ENCODE data around the gene PLSCR4. TPM values are rescaled to one million over a fixed set of nuclear protein-coding genes. Genes with fewer than 3 reads are reported as not detected.

Gene PLSCR4
- total RNA-seq, 3 donors from 2014 or later, result 62.2 to 85.5 (median 70.5) TPM

DNA sequence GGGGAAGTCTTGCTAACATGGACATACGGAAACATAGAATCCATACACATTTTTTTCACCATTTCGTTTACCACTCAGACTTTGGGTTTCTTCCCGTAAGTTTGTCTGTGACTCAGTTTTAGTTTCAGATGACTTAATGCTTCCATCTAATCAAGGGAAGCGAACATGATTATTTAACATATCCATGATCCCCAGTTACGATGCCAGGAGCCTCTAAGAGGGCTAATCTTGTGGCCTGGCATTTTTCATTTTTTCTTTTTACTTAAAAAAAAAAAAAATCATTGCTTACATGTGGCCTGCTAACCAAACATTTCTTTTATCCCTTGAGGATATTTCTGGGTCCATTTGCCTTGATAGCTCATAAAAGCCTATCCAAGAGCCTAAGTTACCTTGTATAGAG is 69.7 kb downstream of the PLSCR4 start:
- Histone ChIP-seq H3K27me3 (no peaks in the 10 kb centered on the region), H3K9me3 (no peaks in the 10 kb centered on the region), H3K36me3 (no peaks in the 10 kb centered on the region), H3K4me1 (no peaks in the 10 kb centered on the region), H3K4me3 (no peak overlapping the region), H3K27ac (no peak overlapping the region)
- TF ChIP-seq POLR2A (IDR thresholded peaks at IDR 0.05) (no peak), POLR2AphosphoS5 (IDR thresholded peaks at IDR 0.05) (no peak), CTCF (IDR thresholded peaks at IDR 0.05) (no peak)
- DNase-seq (ENCODE audit: low spot score in 2 of 2), result no peak
- intact Hi-C loops (cut with DNase I; ENCODE audit: low total_unique reads), result no loop called here

DNA sequence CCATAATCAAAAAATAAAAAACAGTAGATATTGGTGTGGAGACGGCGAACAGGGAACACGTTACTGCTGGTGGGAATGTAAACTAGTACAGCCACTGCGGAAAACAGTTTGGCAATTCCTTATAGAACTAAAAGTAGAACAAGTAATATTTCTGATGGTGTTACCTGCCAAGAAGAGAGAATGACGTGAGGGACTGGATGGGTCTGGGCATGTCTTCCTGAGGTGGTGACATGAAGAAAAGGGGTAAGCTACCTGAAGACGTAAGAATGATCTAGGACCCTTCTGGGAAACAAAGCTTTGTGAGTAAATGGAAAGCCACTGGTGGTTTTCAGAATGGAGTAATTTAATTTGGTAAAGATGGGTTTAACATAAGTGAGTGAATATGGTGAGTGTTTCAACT is 70.5 kb downstream of the PLSCR4 start:
- Histone ChIP-seq H3K4me3 (no peak overlapping the region), H3K27ac (no peak overlapping the region), H3K9me3 (no peaks in the 10 kb centered on the region), H3K27me3 (no peaks in the 10 kb centered on the region), H3K36me3 (no peaks in the 10 kb centered on the region), H3K4me1 (no peaks in the 10 kb centered on the region)
- no peak for DNase-seq (ENCODE audit: low spot score in 2 of 2)
- intact Hi-C loops (cut with DNase I; ENCODE audit: low total_unique reads), result no loop called here
- TF ChIP-seq CTCF (IDR thresholded peaks at IDR 0.05) (no peak), POLR2A (IDR thresholded peaks at IDR 0.05) (no peak), POLR2AphosphoS5 (IDR thresholded peaks at IDR 0.05) (no peak)

GRCh38 chr3:146178006-146178689 is 72.8 kb downstream of the PLSCR4 start:
- Histone ChIP-seq H3K4me3 (no peak overlapping the region), H3K4me1 (no peaks in the 10 kb centered on the region), H3K9me3 (no peaks in the 10 kb centered on the region), H3K27me3 (no peaks in the 10 kb centered on the region), H3K27ac (no peak overlapping the region), H3K36me3 (no peaks in the 10 kb centered on the region)
- DNase-seq (ENCODE audit: low spot score in 2 of 2), result no peak
- intact Hi-C loops (cut with DNase I; ENCODE audit: low total_unique reads), result no loop called here
- TF ChIP-seq CTCF (IDR thresholded peaks at IDR 0.05) (no peak), POLR2AphosphoS5 (IDR thresholded peaks at IDR 0.05) (no peak), POLR2A (IDR thresholded peaks at IDR 0.05) (no peak)

GRCh38 chr3:146177519-146177918 is 73.4 kb downstream of the PLSCR4 start:
- no peaks in the 10 kb centered on the region for H3K9me3 ChIP-seq
- no peak overlapping the region for H3K4me3 ChIP-seq
- TF ChIP-seq CTCF (IDR thresholded peaks at IDR 0.05), result no peak
- TF ChIP-seq POLR2A (IDR thresholded peaks at IDR 0.05), result no peak
- no peaks in the 10 kb centered on the region for H3K4me1 ChIP-seq
- intact Hi-C loops (cut with DNase I; ENCODE audit: low total_unique reads), result no loop called here
- H3K36me3 ChIP-seq, result no peaks in the 10 kb centered on the region
- H3K27me3 ChIP-seq, result no peaks in the 10 kb centered on the region
- no peak overlapping the region for H3K27ac ChIP-seq
- no peak for DNase-seq (ENCODE audit: low spot score in 2 of 2)

GRCh38 chr3:146177072-146177471 is 73.8 kb downstream of the PLSCR4 start:
- DNase-seq (ENCODE audit: low spot score in 2 of 2), result no peak
- Histone ChIP-seq H3K36me3 (no peaks in the 10 kb centered on the region), H3K27ac (no peak overlapping the region), H3K4me3 (no peak overlapping the region), H3K27me3 (no peaks in the 10 kb centered on the region), H3K4me1 (no peaks in the 10 kb centered on the region), H3K9me3 (no peaks in the 10 kb centered on the region)
- TF ChIP-seq POLR2A (IDR thresholded peaks at IDR 0.05), result no peak
- TF ChIP-seq CTCF (IDR thresholded peaks at IDR 0.05), result no peak
- no peak for TF ChIP-seq POLR2AphosphoS5 (IDR thresholded peaks at IDR 0.05)
- intact Hi-C loops (cut with DNase I; ENCODE audit: low total_unique reads), result no loop called here
